GM12864 (cell line): ENCODE data around the gene FRMD4A.

Experiments
- DNase-seq: peaks from one replicate; pipeline ENCODE4 v3.0.0-alpha.2; 2011; ENCODE audit warnings: low read depth
- H3K4me3 ChIP-seq: 2 replicates; pipeline ENCODE4 v1.5.1; 2011; ENCODE audit warnings: mild to moderate bottlenecking, low read depth, low read length, control low read depth
- TF ChIP-seq, protein P1 (sequence below): IDR thresholded peaks from 2 replicates; pipeline ENCODE4 v1.5.1; 2011; ENCODE audit warnings: low read depth, mild to moderate bottlenecking, moderate library complexity, low read length, control low read depth, inconsistent platforms; ENCODE audit errors: missing control alignments

Gene FRMD4A

DNA sequence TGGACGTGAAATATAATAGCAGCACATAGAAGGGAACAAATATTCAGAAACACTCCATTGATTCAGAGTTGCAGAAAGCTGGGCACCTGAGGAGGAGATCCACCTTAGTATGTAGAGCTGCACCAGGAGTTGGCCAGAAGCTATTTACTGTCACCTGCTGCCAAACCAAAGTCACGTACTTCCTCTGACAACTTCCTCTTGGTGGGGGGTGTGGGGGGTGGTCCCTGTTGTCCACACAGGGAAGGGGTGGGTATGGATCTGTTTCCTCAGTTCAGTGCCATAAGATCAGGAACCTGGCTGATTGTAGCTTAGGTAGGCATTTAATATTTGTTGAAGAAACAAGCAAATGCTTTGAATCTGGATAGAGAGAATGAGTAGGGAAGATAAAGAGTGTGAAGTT, 264.6 kb downstream of the FRMD4A start:
- no peak for DNase-seq
- no peak overlapping the region for H3K4me3 ChIP-seq
- TF ChIP-seq, protein P1, sequence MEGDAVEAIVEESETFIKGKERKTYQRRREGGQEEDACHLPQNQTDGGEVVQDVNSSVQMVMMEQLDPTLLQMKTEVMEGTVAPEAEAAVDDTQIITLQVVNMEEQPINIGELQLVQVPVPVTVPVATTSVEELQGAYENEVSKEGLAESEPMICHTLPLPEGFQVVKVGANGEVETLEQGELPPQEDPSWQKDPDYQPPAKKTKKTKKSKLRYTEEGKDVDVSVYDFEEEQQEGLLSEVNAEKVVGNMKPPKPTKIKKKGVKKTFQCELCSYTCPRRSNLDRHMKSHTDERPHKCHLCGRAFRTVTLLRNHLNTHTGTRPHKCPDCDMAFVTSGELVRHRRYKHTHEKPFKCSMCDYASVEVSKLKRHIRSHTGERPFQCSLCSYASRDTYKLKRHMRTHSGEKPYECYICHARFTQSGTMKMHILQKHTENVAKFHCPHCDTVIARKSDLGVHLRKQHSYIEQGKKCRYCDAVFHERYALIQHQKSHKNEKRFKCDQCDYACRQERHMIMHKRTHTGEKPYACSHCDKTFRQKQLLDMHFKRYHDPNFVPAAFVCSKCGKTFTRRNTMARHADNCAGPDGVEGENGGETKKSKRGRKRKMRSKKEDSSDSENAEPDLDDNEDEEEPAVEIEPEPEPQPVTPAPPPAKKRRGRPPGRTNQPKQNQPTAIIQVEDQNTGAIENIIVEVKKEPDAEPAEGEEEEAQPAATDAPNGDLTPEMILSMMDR: no peak

- no peak overlapping the region for H3K4me3 ChIP-seq
- TF ChIP-seq, protein P1: no peak
Measured at GRCh38 chr10:14063531-14064285, 267.0 kb downstream of the FRMD4A start.

DNA sequence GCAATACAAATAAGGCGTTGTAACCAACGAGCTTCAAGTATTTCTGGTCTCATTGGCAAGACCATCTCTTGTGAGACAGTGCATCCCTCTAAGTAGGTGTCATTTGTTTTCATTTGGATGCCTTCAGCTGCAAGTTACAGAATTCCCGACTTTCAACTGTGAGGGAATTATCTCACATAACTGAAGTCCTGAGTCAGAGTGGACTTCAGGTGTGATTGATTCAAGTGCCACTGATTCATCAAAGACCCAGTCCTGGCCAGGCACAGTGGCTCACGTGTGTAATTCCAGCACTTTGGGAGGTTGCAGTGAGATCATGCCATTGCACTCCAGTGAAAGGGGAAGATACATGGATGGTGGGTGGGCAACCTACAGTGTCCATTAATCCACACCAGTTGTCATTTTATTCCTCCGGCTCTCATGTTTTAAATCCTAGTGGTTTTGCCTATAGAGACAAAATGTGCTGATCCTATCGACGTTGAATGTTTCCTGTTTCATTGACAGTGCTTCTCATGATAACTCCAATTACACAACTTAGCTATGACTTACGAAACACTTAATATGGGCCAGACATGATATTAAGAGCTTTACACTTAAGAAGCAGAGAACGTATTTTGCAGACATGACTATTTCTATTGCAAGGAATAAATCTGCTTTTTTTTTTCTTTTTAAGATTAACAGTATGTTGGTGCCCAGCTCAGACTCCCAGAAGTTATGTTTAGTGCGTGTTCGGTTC, 268.0 kb downstream of the FRMD4A start:
- TF ChIP-seq, protein P1: no peak
- no peak for DNase-seq
- H3K4me3 ChIP-seq: no peak overlapping the region

More at GRCh38 chr10:14063531-14064285, 267.0 kb downstream of the FRMD4A start:
- no peak for DNase-seq

DNA sequence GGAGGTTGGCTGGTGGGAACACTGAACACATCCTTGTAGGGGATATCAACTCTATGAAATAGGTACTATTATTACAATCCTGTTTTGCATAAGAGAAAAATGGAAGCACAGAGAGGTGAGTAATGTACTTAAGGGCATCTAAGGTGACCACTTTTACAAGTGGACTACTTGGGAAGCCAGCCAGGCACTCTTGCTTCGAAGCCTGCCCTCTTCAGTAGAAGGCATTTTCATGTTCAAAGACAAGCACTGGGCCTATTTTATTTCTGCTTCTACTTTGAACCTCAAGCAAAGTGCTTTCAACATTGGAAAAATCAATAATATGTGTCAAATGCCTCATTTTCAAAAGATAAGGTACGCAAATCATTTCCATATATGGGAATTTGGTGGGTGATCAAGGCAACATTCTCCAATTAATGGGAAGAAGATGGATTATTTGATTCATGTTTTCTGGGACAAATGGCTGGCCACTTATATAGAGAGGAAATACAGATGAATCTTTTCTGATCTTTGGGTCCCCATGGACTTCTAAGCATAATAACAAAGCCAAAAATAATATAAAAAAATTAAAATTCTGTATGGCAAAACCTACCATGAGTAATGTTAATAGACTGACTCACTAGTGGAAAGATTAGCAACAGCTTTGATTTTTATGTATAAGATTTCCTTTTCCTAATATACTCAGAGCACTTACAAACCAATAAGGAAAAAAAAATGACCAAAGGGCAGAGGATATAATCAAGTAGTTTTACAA, 270.2 kb downstream of the FRMD4A start:
- TF ChIP-seq, protein P1: no peak
- no peak overlapping the region for H3K4me3 ChIP-seq
- no peak for DNase-seq

GRCh38 chr10:14056610-14057332, 274.0 kb downstream of the FRMD4A start:
- no peak for DNase-seq
- TF ChIP-seq, protein P1: no peak

GRCh38 chr10:14052931-14053330, 277.8 kb downstream of the FRMD4A start:
- no peak for DNase-seq
- TF ChIP-seq, protein P1: no peak
- no peak overlapping the region for H3K4me3 ChIP-seq

More at GRCh38 chr10:14056610-14057332, 274.0 kb downstream of the FRMD4A start:
- no peak overlapping the region for H3K4me3 ChIP-seq
